Measurements from ENCODE around the gene KLHL25.

DNA sequence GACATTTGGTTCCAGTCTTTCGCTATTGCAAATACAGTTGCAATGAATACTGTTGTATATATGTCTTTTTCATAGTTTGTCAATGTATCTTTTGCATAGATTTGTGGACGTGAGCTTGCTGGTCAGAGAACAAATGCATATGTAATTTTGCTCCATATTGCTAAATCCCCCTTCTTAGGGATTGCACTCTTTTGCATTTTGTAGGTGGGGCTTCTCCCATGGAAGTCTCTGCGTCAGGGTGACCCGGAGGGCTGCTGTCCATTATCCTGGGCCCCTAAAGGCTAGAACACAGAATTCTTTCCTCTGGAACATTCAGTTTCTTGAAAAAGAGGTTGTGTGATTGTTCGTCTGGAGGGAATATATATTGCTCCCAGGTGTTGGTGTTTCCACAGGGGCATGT is 25.2 kb upstream of the KLHL25 start:
- TF ChIP-seq ZNF274 (IDR thresholded peaks at IDR 0.05; ENCODE audit: low read depth, low read length) (no peak), YY1 (IDR thresholded peaks at IDR 0.05; ENCODE audit: insufficient read depth, insufficient read length) (no peak), SUZ12 (IDR thresholded peaks at IDR 0.05; ENCODE audit: extremely low read depth, insufficient read depth, insufficient read length) (no peak)
